Activated naive CD4-positive, alpha-beta T cell treated with anti-CD3 and anti-CD28 coated beads, Interleukin-2, amount 50 U/mL, for 24 hours (primary cell): Measurements from ENCODE around the gene UBE2H.
"Not testable (repeated sequence)": the region's sequence is repeated elsewhere in the genome, so short reads cannot be mapped to it uniquely, and the experiment has no call there.

Experiments
- H3K27ac Mint-ChIP-seq: one replicate; pipeline ENCODE4 v1.8.0; 2021; ENCODE audit warnings: mild to moderate bottlenecking, mixed read lengths
- H3K27me3 Mint-ChIP-seq: one replicate; pipeline ENCODE4 v1.8.0; 2021; ENCODE audit warnings: mixed read lengths
- H3K36me3 Mint-ChIP-seq: one replicate; pipeline ENCODE4 v1.8.0; 2021; ENCODE audit warnings: mixed read lengths
- H3K4me1 Mint-ChIP-seq: one replicate; pipeline ENCODE4 v1.8.0; 2021; ENCODE audit warnings: mixed read lengths
- H3K4me3 Mint-ChIP-seq: one replicate; pipeline ENCODE4 v1.8.0; 2021; ENCODE audit warnings: mild to moderate bottlenecking, mixed read lengths
- H3K9me3 Mint-ChIP-seq: one replicate; pipeline ENCODE4 v1.8.0; 2021; ENCODE audit warnings: mixed read lengths

The UBE2H gene

DNA sequence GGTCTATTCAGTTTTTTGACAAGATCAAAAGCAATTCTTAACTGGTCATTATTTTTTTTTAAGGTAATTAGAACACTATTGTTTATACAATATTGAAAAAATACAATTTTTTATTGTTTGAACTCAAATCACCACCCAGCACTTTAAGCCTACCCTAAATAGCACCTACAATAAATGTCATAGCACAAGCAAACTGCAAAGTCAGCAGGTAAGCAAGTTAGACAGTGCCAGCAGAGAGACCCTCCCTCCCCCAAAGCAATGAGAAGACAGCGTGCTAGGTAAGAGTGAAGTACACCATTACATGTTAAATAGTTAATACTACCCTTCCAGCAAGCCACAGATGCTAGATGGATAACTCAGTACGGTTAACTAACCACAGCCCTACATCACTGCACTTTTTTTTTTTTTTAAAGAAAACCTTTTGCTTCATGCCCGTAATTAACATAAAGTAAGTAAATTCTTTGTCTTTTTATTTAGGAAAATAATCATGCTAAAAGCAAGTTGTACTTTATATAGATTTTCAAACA lies 120.0 kb downstream of the UBE2H start:
- no peaks in the 10 kb centered on the region for H3K27me3 Mint-ChIP-seq
- peaks cover 10% of the 10 kb centered on the region for H3K4me1 Mint-ChIP-seq
- no peak overlapping the region for H3K27ac Mint-ChIP-seq
- no peak overlapping the region for H3K4me3 Mint-ChIP-seq
- H3K9me3 Mint-ChIP-seq, result no peaks in the 10 kb centered on the region
- H3K36me3 Mint-ChIP-seq, result peaks cover 6% of the 10 kb centered on the region

DNA sequence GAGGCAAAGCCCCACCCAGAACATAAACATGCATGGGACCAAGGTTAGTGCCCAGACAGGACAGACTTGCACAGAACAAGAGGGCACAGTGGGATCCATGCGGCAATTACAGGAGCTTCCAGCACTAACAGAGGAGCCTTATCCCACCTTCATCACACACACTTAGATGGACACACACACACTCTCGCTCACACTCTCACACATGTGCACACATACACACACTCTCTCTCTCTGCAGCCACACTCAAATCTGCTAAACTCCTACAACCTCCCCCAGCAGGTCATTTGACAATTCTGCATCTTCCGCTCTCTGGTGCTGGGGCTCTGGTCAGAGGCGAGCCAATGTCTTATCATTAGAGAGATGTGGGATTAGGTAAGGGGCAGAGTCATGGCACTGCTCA lies 120.5 kb downstream of the UBE2H start:
- H3K27me3 Mint-ChIP-seq, result no peaks in the 10 kb centered on the region
- H3K4me3 Mint-ChIP-seq, result no peak overlapping the region
- no peak overlapping the region for H3K27ac Mint-ChIP-seq
- H3K4me1 Mint-ChIP-seq, result peaks cover 10% of the 10 kb centered on the region
- H3K36me3 Mint-ChIP-seq, result peaks cover 6% of the 10 kb centered on the region
- H3K9me3 Mint-ChIP-seq, result no peaks in the 10 kb centered on the region

DNA sequence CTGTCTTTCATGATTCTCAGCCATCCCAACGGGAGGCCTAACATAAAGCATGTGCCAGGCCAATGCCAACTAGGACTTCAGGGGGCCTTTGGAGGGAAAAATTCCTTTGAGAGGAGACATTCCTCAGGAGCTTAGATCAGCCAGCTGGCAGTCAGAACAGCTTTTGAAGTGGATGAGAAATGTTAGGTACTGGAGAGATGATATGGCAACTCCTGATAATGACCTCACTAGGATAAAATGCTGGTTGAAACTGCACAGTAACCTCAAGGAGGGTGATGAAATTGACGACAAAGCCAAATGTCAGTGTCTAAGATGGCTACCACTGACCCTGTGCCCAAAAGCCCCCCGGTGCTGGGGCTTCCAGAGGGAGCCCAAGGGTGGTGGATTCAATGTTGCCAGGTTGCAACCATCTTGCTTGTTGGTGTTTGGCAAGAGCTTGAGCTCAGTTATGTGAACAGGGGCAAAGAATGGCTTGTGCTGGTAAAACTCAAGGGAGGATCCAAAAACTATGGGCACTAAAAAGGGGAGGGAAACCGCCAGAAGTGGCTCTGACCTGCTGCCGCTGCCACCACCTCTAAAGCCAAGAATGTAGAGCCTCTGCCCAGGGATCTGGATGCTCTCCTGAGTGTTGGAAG lies 121.2 kb downstream of the UBE2H start:
- H3K36me3 Mint-ChIP-seq, result peaks cover 6% of the 10 kb centered on the region
- H3K27me3 Mint-ChIP-seq, result no peaks in the 10 kb centered on the region
- H3K9me3 Mint-ChIP-seq, result no peaks in the 10 kb centered on the region
- H3K4me1 Mint-ChIP-seq, result peaks cover 10% of the 10 kb centered on the region
- no peak overlapping the region for H3K27ac Mint-ChIP-seq
- H3K4me3 Mint-ChIP-seq, result no peak overlapping the region

DNA sequence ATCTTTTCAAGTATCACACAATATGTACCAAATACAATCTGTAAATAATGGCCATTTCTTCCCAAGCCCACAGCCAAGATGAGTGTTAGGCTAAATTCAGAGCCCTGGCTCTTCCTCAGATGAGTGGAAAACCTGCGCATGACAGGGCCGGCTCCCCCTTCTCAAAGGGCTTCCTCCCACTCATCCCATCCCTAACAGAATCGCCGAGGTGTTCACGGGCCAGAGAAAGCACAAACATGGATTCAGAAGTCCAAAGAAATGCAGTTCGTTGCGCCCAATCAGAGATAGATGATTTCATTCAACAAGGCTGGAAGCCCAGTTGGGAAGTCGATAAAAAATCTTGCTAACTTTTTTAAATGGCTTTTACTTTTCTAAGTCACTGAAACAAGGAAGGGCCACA lies 121.8 kb downstream of the UBE2H start:
- Mint-ChIP-seq H3K36me3 (peaks cover 5% of the 10 kb centered on the region), H3K27me3 (no peaks in the 10 kb centered on the region), H3K4me1 (peaks cover 13% of the 10 kb centered on the region), H3K27ac (no peak overlapping the region), H3K9me3 (no peaks in the 10 kb centered on the region), H3K4me3 (no peak overlapping the region)

GRCh38 chr7:129829737-129830631 lies 122.8 kb downstream of the UBE2H start:
- no peak overlapping the region for H3K27ac Mint-ChIP-seq
- no peaks in the 10 kb centered on the region for H3K9me3 Mint-ChIP-seq
- no peaks in the 10 kb centered on the region for H3K27me3 Mint-ChIP-seq
- peaks cover 5% of the 10 kb centered on the region for H3K36me3 Mint-ChIP-seq
- peaks cover 16% of the 10 kb centered on the region for H3K4me1 Mint-ChIP-seq
- H3K4me3 Mint-ChIP-seq, result peak overlapping the region; percentile 58

GRCh38 chr7:129828989-129829736 lies 123.6 kb downstream of the UBE2H start:
- H3K9me3 Mint-ChIP-seq, result no peaks in the 10 kb centered on the region
- no peaks in the 10 kb centered on the region for H3K27me3 Mint-ChIP-seq
- no peak overlapping the region for H3K27ac Mint-ChIP-seq
- H3K4me3 Mint-ChIP-seq, result no peak overlapping the region
- peaks cover 1% of the 10 kb centered on the region for H3K36me3 Mint-ChIP-seq
- H3K4me1 Mint-ChIP-seq, result peaks cover 16% of the 10 kb centered on the region

- H3K4me3 Mint-ChIP-seq, result no peak overlapping the region
- no peak overlapping the region for H3K27ac Mint-ChIP-seq
- H3K4me1 Mint-ChIP-seq, result peaks cover 16% of the 10 kb centered on the region
- no peaks in the 10 kb centered on the region for H3K27me3 Mint-ChIP-seq
- no peaks in the 10 kb centered on the region for H3K9me3 Mint-ChIP-seq
- peaks cover 1% of the 10 kb centered on the region for H3K36me3 Mint-ChIP-seq
These were observed 124.5 kb downstream of the UBE2H start for GRCh38 chr7:129828078-129828762.

DNA sequence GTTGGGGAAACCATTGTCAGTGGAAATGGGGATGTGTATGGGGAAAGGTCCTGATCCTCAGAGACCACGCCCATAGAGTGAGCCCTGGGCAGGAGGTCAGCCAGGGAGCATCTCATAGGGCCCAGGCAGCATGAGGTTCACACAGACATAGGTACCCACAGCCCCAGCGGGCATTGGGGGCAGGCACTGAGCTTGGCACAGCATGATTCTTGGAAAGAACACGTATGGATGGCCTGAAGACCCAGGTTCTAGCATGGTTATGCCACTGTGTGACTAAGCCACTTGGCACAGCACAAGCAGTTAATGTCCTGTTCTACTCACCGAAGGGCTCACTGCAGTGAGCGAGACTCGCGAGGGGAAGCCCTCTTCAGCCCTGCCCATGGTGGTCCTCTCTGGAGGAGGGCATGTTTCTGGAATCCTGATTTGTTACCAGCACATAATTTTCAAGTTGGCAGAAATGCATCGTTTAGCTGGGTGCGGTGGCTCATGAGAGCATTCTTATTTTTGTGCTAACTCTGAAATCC lies 125.2 kb downstream of the UBE2H start:
- Mint-ChIP-seq H3K27me3 (no peaks in the 10 kb centered on the region), H3K27ac (no peak overlapping the region), H3K4me3 (no peak overlapping the region), H3K36me3 (no peaks in the 10 kb centered on the region), H3K9me3 (no peaks in the 10 kb centered on the region), H3K4me1 (peaks cover 16% of the 10 kb centered on the region)

DNA sequence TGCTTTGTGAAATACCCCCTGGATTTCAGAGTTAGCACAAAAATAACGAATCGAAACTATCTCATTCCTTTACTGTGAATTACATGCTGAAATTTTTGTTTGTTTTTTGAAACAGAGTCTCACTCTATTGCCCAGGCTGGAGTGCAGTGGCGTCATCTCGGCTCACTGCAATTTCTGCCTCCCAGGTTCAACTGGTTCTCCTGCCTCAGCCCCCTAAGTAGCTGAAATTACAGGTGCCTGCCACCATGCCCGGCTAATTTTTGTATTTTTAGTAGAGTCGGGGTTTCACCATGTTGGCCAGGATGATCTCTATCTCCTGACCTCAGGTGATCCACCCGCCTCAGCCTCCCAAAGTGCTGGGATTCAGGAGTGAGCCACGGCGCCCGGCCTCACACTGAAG lies 125.9 kb downstream of the UBE2H start:
- H3K4me1 Mint-ChIP-seq, result peaks cover 16% of the 10 kb centered on the region
- not testable (repeated sequence) for H3K27ac Mint-ChIP-seq, H3K4me3 Mint-ChIP-seq, H3K27me3 Mint-ChIP-seq, H3K36me3 Mint-ChIP-seq, H3K9me3 Mint-ChIP-seq

DNA sequence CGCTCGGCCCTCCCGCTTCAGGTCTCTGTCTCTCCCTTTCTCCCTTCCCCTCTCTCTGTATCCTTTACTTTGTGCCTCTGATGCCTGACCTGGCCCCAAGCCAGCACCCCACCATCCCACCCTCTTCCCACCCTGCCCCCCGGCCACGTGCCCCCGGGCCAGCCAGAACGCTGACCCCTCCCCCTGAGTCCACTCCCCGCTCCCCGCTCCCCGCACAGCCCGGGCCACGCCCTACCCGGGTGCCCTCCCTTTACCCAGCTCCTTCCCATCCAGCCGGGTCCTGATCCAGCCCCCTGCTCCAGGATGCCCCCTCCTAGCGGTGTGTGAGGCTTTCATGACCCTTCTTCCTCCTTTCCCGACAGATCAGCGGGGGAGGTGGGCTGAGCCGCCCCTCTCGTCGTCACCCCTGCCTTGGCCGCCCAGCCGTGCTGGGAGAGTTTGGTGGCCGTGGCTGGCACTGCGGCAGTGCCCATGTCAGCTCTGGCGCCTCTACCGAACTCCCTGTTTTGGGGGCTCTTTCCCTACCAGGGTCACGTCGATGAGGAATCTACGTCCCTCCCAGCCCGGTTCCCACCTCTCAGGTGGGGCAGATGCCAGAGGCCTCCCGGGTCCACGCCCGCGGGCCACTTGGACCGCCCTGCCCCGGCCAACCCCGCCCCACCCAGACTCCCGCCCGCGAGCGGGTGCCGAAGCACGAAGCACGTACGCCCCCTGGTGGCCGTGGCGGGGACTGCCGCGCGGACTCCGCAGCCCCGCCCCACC lies 127.4 kb downstream of the UBE2H start:
- Mint-ChIP-seq H3K4me1 (peaks cover 15% of the 10 kb centered on the region), H3K27me3 (no peaks in the 10 kb centered on the region), H3K4me3 (peak overlapping the region; percentile 90), H3K36me3 (no peaks in the 10 kb centered on the region), H3K9me3 (no peaks in the 10 kb centered on the region), H3K27ac (no peak overlapping the region)

GRCh38 chr7:129824291-129825208 lies 128.2 kb downstream of the UBE2H start:
- H3K27me3 Mint-ChIP-seq, result no peaks in the 10 kb centered on the region
- no peaks in the 10 kb centered on the region for H3K9me3 Mint-ChIP-seq
- no peaks in the 10 kb centered on the region for H3K36me3 Mint-ChIP-seq
- H3K27ac Mint-ChIP-seq, result no peak overlapping the region
- H3K4me3 Mint-ChIP-seq, result peak overlapping the region; percentile 90
- peaks cover 7% of the 10 kb centered on the region for H3K4me1 Mint-ChIP-seq

GRCh38 chr7:129823143-129823542 lies 129.6 kb downstream of the UBE2H start:
- not testable (repeated sequence) for H3K4me3 Mint-ChIP-seq, H3K27ac Mint-ChIP-seq, H3K36me3 Mint-ChIP-seq, H3K27me3 Mint-ChIP-seq, H3K9me3 Mint-ChIP-seq, H3K4me1 Mint-ChIP-seq

- Mint-ChIP-seq H3K27ac (no peak overlapping the region), H3K4me3 (no peak overlapping the region), H3K36me3 (peaks cover 9% of the 10 kb centered on the region), H3K9me3 (peaks cover 10% of the 10 kb centered on the region), H3K27me3 (no peaks in the 10 kb centered on the region), H3K4me1 (peaks cover 7% of the 10 kb centered on the region)
These were observed 131.3 kb downstream of the UBE2H start for GRCh38 chr7:129821476-129821875.

- H3K4me3 Mint-ChIP-seq, result no peak overlapping the region
- peaks cover 10% of the 10 kb centered on the region for H3K36me3 Mint-ChIP-seq
- H3K9me3 Mint-ChIP-seq, result peaks cover 10% of the 10 kb centered on the region
- H3K27me3 Mint-ChIP-seq, result no peaks in the 10 kb centered on the region
- H3K27ac Mint-ChIP-seq, result no peak overlapping the region
- H3K4me1 Mint-ChIP-seq, result no peaks in the 10 kb centered on the region
These were observed 136.0 kb downstream of the UBE2H start for GRCh38 chr7:129816742-129817141.
